Measurements from ENCODE around the gene CHL1. TPM values are rescaled to one million over a fixed set of nuclear protein-coding genes. Genes with fewer than 3 reads are reported as not detected.

CHL1 gene
- total and polyA plus RNA-seq, 7 donors: 0.43 to 1.9 (median 0.67) TPM

DNA sequence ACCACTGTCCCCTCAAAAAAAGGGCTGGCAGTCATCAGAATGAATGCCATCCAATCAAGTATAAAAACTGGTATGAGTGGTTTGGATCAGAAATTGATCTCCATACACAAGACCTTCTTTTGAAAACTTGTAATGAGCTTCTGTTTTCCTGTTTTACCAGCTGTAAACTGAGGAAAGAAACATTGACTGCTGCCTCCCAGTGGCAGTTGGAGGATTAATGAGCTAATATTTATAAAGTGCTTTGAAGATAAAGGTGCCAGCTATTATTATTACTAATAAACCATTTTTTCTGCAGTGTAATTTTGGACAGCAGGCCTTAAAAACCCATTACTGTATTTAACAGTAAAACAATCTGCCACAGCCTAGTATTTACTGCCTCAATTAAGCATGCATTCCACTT lies 11.4 kb downstream of the CHL1 start:
- H3K27ac ChIP-seq: no peak overlapping the region
- no peaks in the 10 kb centered on the region for H3K4me1 ChIP-seq
- no peaks in the 10 kb centered on the region for H3K9me3 ChIP-seq
- no peaks in the 10 kb centered on the region for H3K36me3 ChIP-seq (ENCODE audit: insufficient read depth in 1 of 2, low read depth in 1 of 2)
- intact Hi-C loops (cut with DNase I): no loop called here
- H3K4me3 ChIP-seq: no peak overlapping the region
- no peak for ATAC-seq
- no peak for DNase-seq
- TF ChIP-seq, protein P1, sequence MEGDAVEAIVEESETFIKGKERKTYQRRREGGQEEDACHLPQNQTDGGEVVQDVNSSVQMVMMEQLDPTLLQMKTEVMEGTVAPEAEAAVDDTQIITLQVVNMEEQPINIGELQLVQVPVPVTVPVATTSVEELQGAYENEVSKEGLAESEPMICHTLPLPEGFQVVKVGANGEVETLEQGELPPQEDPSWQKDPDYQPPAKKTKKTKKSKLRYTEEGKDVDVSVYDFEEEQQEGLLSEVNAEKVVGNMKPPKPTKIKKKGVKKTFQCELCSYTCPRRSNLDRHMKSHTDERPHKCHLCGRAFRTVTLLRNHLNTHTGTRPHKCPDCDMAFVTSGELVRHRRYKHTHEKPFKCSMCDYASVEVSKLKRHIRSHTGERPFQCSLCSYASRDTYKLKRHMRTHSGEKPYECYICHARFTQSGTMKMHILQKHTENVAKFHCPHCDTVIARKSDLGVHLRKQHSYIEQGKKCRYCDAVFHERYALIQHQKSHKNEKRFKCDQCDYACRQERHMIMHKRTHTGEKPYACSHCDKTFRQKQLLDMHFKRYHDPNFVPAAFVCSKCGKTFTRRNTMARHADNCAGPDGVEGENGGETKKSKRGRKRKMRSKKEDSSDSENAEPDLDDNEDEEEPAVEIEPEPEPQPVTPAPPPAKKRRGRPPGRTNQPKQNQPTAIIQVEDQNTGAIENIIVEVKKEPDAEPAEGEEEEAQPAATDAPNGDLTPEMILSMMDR (IDR thresholded peaks at IDR 0.05): no peak
- peaks cover 0 to 4% (median 0%) of the 10 kb centered on the region in 3 donors for H3K27me3 ChIP-seq (ENCODE audit: insufficient read depth in 3 of 3, low read length in 2 of 3)

DNA sequence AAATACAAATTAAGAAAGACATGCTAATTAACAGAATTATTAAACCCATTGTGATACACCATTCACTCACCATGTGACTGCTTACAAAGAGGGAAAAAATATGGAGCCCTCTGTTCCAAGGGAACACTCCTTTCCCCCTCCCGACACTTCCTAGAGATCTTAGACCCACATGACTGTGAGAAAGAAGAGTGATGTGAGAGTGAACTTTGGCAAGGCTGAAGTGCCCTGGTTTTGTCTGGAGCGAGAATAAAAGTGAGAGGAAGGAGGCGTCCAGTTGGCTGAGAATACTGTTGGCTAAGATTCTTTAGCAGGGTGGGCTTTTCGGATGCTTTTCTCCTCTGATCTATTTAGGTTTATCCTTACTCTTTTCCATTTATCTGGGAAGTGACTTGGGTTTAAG lies 14.1 kb downstream of the CHL1 start:
- H3K27ac ChIP-seq: no peak overlapping the region
- no peak for ATAC-seq
- intact Hi-C loops (cut with DNase I): no loop called here
- H3K27me3 ChIP-seq (ENCODE audit: insufficient read depth in 3 of 3, low read length in 2 of 3): peaks cover 0 to 2% (median 0%) of the 10 kb centered on the region in 3 donors
- no peak for DNase-seq
- H3K4me1 ChIP-seq: no peaks in the 10 kb centered on the region
- TF ChIP-seq, protein P1 (IDR thresholded peaks at IDR 0.05): no peak
- no peaks in the 10 kb centered on the region for H3K36me3 ChIP-seq (ENCODE audit: insufficient read depth in 1 of 2, low read depth in 1 of 2)
- no peak overlapping the region for H3K4me3 ChIP-seq
- 57 to 78% (median 72%) methylated on average over 4 of the region's 4 CpGs for WGBS, 3 donors
- H3K9me3 ChIP-seq: no peaks in the 10 kb centered on the region

DNA sequence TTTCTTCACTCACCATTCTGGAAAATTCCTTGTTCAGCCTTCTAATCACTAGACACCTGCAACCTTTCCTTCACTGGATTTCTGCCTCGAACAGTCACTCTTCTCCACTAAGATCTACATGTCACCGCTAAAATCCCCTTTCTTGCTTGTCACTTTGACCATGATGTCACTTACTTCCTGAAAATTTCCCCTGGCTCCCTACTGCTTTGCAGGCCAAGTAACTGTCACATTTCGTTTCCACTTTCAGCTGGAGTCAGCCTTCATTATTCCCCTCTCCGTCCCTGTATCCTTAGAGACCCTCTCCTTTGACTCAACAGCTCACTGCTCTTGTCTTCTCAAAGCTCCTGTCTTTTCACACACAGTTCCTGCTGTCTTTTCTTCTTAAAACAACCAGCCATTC lies 15.9 kb downstream of the CHL1 start:
- H3K4me3 ChIP-seq: no peak overlapping the region
- no peak for ATAC-seq
- intact Hi-C loops (cut with DNase I): no loop called here
- H3K36me3 ChIP-seq (ENCODE audit: insufficient read depth in 1 of 2, low read depth in 1 of 2): no peaks in the 10 kb centered on the region
- H3K9me3 ChIP-seq: no peaks in the 10 kb centered on the region
- no peak for DNase-seq
- H3K4me1 ChIP-seq: no peaks in the 10 kb centered on the region
- TF ChIP-seq, protein P1 (IDR thresholded peaks at IDR 0.05): no peak
- 40 to 56% (median 43%) methylated on average over 4 of the region's 4 CpGs for WGBS, 3 donors
- H3K27me3 ChIP-seq (ENCODE audit: insufficient read depth in 3 of 3, low read length in 2 of 3): no peaks in the 10 kb centered on the region
- H3K27ac ChIP-seq: no peak overlapping the region

DNA sequence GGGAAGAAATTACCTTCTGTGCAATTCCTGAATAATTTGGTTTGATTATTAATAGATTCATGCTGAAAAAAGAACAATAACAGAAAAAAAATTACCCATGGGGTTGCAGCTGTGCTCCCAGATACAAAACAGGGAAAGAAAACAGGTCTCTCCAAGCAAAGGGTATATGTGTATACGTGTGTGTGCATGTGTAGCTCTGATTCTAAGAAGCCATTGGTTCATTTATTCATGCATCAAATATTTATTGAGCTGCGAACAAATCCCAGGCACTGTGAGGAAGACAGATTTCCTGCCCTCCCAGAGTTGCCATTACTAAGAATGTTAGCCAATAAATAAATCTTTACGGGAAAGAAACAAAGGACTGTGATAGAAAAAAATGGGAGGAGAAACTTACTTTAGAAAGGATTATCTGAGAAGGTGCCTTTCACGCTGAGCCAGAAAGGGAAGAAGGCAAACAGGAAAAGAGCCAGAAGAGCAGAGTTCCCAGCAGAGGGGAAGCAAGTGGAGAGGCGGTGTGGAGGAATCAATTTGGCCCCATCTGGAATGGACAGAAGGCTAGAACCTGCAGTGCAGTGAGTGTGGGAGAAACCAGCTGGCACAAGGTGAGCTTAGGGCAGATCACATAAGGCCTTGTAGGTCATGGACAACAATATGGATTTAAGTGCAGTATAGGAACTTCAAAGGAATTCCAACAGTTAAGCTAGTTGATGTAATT lies 20.7 kb downstream of the CHL1 start:
- no peaks in the 10 kb centered on the region for H3K9me3 ChIP-seq
- H3K27ac ChIP-seq: no peak overlapping the region
- no peak overlapping the region for H3K4me3 ChIP-seq
- DNase-seq: no peak
- ATAC-seq: no peak
- no peaks in the 10 kb centered on the region for H3K4me1 ChIP-seq
- intact Hi-C loops (cut with DNase I): no loop called here
- TF ChIP-seq, protein P1 (IDR thresholded peaks at IDR 0.05): no peak
- 51 to 61% (median 54%) methylated on average over 5 of the region's 5 CpGs for WGBS, 3 donors
- H3K27me3 ChIP-seq (ENCODE audit: insufficient read depth in 3 of 3, low read length in 2 of 3): no peaks in the 10 kb centered on the region
- no peaks in the 10 kb centered on the region for H3K36me3 ChIP-seq (ENCODE audit: insufficient read depth in 1 of 2, low read depth in 1 of 2)

DNA sequence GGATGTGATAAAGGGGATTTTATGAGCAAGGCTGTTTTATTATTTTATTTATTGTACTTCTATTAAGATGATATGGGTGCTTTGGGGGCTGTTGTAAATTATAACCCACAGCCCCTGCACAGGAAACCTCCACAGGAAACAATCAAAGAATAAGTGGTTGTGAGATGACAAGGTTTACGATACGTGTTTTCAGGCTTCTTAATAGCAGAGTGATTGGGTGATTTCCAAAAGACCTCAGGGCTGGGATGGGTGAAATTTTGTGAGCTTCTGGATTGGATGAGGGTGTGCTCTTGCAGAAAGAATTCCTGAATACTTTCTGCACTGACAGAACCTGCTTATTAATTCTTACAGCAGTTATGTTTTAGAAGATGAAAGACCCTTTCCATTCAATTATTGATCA lies 21.4 kb downstream of the CHL1 start:
- no peaks in the 10 kb centered on the region for H3K27me3 ChIP-seq (ENCODE audit: insufficient read depth in 3 of 3, low read length in 2 of 3)
- 48 to 70% (median 62%) methylated on average over 2 of the region's 2 CpGs for WGBS, 3 donors

More for the DNA sequence above, 21.4 kb downstream of the CHL1 start:
- Histone ChIP-seq H3K4me3 (no peak overlapping the region), H3K36me3 (ENCODE audit: insufficient read depth in 1 of 2, low read depth in 1 of 2) (no peaks in the 10 kb centered on the region), H3K27ac (no peak overlapping the region), H3K4me1 (no peaks in the 10 kb centered on the region), H3K9me3 (no peaks in the 10 kb centered on the region)
- ATAC-seq: no peak
- TF ChIP-seq, protein P1 (IDR thresholded peaks at IDR 0.05): no peak
- intact Hi-C loops (cut with DNase I): no loop called here
- DNase-seq: no peak
